Left ventricle myocardium inferior (tissue), 1 donor: Measurements from ENCODE around the gene OPALIN. TPM values are rescaled to one million over a fixed set of nuclear protein-coding genes. Genes with fewer than 3 reads are reported as not detected.

Experiments used
- DNase-seq: peaks from one replicate; pipeline ENCODE4 v3.0.0-alpha.2; 2020
- H3K27ac ChIP-seq: fragments of 200-600 bp; replicated peaks from 2 replicates; pipeline ENCODE4 v1.8.0; 2021
- H3K27me3 ChIP-seq: fragments of 200-600 bp; 2 replicates; pipeline ENCODE4 v1.8.0; 2021; ENCODE audit warnings: low read depth
- H3K36me3 ChIP-seq: fragments of 200-600 bp; 2 replicates; pipeline ENCODE4 v1.8.0; 2021
- H3K4me1 ChIP-seq: fragments of 200-600 bp; 2 replicates; pipeline ENCODE4 v1.8.0; 2021
- H3K4me3 ChIP-seq: fragments of 200-600 bp; 2 replicates; pipeline ENCODE4 v1.8.0; 2021; ENCODE audit warnings: mild to moderate bottlenecking, moderate library complexity
- H3K9me3 ChIP-seq: fragments of 200-600 bp; replicated peaks from 2 replicates; pipeline ENCODE4 v1.8.0; 2021
- CTCF ChIP-seq: fragments of 200-600 bp; IDR thresholded peaks from 2 replicates; pipeline ENCODE4 v1.8.0; 2021; ENCODE audit warnings: antibody characterized with exemption, mild to moderate bottlenecking, borderline replicate concordance
- intact Hi-C: fragments of 100-400 bp; cut with micrococcal nuclease; formaldehyde crosslinking; loops from one replicate; pipeline ENCODE4 v1.11.0; 2022
- long read RNA-seq: library from polyadenylated mRNA; unstranded; transcript quantifications from one replicate; pipeline ENCODE4 v2.0.0, GENCODE V29; 2021
- total RNA-seq: library from RNA; stranded (reverse); fragmentation: NEBNext Ultra II Directional; extraction: Animal tissue kit (Norgen Biotek cat#: 25700); gene quantifications from one replicate; pipeline ENCODE4 v1.2.1, GENCODE V29; 2021
- donor health status: DM: no; HTN: yes; CAD: no; lungs with severe emphysema.

The OPALIN gene
- total RNA-seq = not detected
- long read RNA-seq = 0 reads

GRCh38 chr10:96358851-96359540 lies at the start of gene OPALIN:
Gene OPALIN, minus strand, starts transcription at chr10:96359002. Its CDS starts 106 bp downstream, at chr10:96358896.
- Histone ChIP-seq H3K27ac (no peak within 1 kb of the TSS), H3K27me3 (peaks cover 18% of the 10 kb centered on the region), H3K4me1 (no peaks in the 10 kb centered on the region), H3K4me3 (no peak within 1 kb of the TSS), H3K36me3 (no peaks in the 10 kb centered on the region), H3K9me3 (no peaks in the 10 kb centered on the region)
- DNase-seq = no peak
- intact Hi-C loops = no loop called here
- TF ChIP-seq CTCF = no peak

GRCh38 chr10:96408201-96408600 lies 49.4 kb upstream of the OPALIN start:
- intact Hi-C loops = no loop called here
- no peaks in the 10 kb centered on the region for H3K9me3 ChIP-seq
- H3K36me3 ChIP-seq = no peaks in the 10 kb centered on the region
- no peak for TF ChIP-seq CTCF
- peaks cover 20% of the 10 kb centered on the region for H3K4me1 ChIP-seq
- peaks cover 10% of the 10 kb centered on the region for H3K27me3 ChIP-seq
- no peak overlapping the region for H3K4me3 ChIP-seq
- DNase-seq = no peak
- no peak overlapping the region for H3K27ac ChIP-seq

- no peak overlapping the region for H3K4me3 ChIP-seq
- intact Hi-C loops = no loop called here
- H3K4me1 ChIP-seq = peaks cover 14% of the 10 kb centered on the region
- no peak for DNase-seq
- no peak for TF ChIP-seq CTCF
- no peaks in the 10 kb centered on the region for H3K9me3 ChIP-seq
- no peaks in the 10 kb centered on the region for H3K36me3 ChIP-seq
- peaks cover 10% of the 10 kb centered on the region for H3K27me3 ChIP-seq
- H3K27ac ChIP-seq = no peak overlapping the region
Observed at GRCh38 chr10:96407560-96408069, 48.8 kb upstream of the OPALIN start.

- intact Hi-C loops = no loop called here
- TF ChIP-seq CTCF = no peak
Observed at GRCh38 chr10:96406091-96406490, 47.3 kb upstream of the OPALIN start.

GRCh38 chr10:96402417-96403305 lies 43.9 kb upstream of the OPALIN start:
- TF ChIP-seq CTCF = no peak
- Histone ChIP-seq H3K9me3 (no peaks in the 10 kb centered on the region), H3K27me3 (peaks cover 5% of the 10 kb centered on the region), H3K4me1 (peaks cover 41% of the 10 kb centered on the region), H3K4me3 (no peak overlapping the region), H3K36me3 (no peaks in the 10 kb centered on the region), H3K27ac (no peak overlapping the region)
- intact Hi-C loops = no loop called here
- DNase-seq = no peak

More at GRCh38 chr10:96406091-96406490, 47.3 kb upstream of the OPALIN start:
- H3K27ac ChIP-seq = no peak overlapping the region
- no peak for DNase-seq
- peaks cover 10% of the 10 kb centered on the region for H3K27me3 ChIP-seq
- H3K4me3 ChIP-seq = no peak overlapping the region
- H3K9me3 ChIP-seq = no peaks in the 10 kb centered on the region
- no peaks in the 10 kb centered on the region for H3K36me3 ChIP-seq
- peaks cover 7% of the 10 kb centered on the region for H3K4me1 ChIP-seq
